GM12878 (cell line): ENCODE measurements around the gene BRAT1. TPM values are rescaled to one million over a fixed set of nuclear protein-coding genes. Genes with fewer than 3 reads are reported as not detected.

Source experiments
- BACH1 ChIP-seq: fragments of 450-650 bp; IDR thresholded peaks from 2 replicates; pipeline ENCODE4 v1.6.1; 2017; ENCODE audit warnings: mild to moderate bottlenecking, borderline replicate concordance
- CBFB ChIP-seq: IDR thresholded peaks from 2 replicates; pipeline ENCODE4 v1.6.1; 2016; ENCODE audit warnings: antibody characterized with exemption, low read depth
- CBX5 ChIP-seq: sonication (generic); IDR thresholded peaks from 2 replicates; pipeline ENCODE4 v1.6.1; 2016; ENCODE audit warnings: low read depth, moderate library complexity, mild to moderate bottlenecking, inconsistent platforms
- CREM ChIP-seq: IDR thresholded peaks from 2 replicates; pipeline ENCODE4 v1.6.1; 2014; ENCODE audit warnings: antibody characterized with exemption, low read depth
- ELK1 ChIP-seq: IDR thresholded peaks from 2 replicates; pipeline ENCODE4 v1.6.1; 2012; ENCODE audit warnings: low read depth, low read length, improper control_type of control experiment
- EZH2 ChIP-seq: IDR thresholded peaks from 2 replicates; pipeline ENCODE4 v1.6.1; 2012; ENCODE audit warnings: low read depth, mild to moderate bottlenecking, control low read depth, inconsistent platforms, low read length, borderline replicate concordance; ENCODE audit not compliant: control insufficient read depth
- GABPA ChIP-seq: IDR thresholded peaks from 2 replicates; pipeline ENCODE4 v1.6.1; 2014; ENCODE audit warnings: antibody characterized with exemption, low read depth, mild to moderate bottlenecking, inconsistent platforms
- HDAC2 ChIP-seq: fragments of 200-600 bp; sonication (generic); IDR thresholded peaks from 2 replicates; pipeline ENCODE4 v1.6.1; 2017
- IRF3 ChIP-seq: fragments of 450-650 bp; IDR thresholded peaks from 2 replicates; pipeline ENCODE4 v1.6.1; 2014; ENCODE audit warnings: mild to moderate bottlenecking
- IRF4 ChIP-seq: IDR thresholded peaks from 2 replicates; pipeline ENCODE4 v1.6.1; 2011; ENCODE audit warnings: low read depth, low read length
- JUND ChIP-seq: IDR thresholded peaks from 2 replicates; pipeline ENCODE4 v1.6.1; 2012; ENCODE audit warnings: low read depth, mild to moderate bottlenecking, low read length, improper control_type of control experiment, moderate library complexity
- KAT2A ChIP-seq: conservative IDR thresholded peaks from 2 replicates; pipeline ENCODE4 v1.6.1; 2011; ENCODE audit warnings: low read depth, low read length; ENCODE audit not compliant: control insufficient read depth
- LARP7 ChIP-seq: fragments of 450-650 bp; IDR thresholded peaks from 2 replicates; pipeline ENCODE4 v1.6.1; 2017; ENCODE audit warnings: mild to moderate bottlenecking
- MTA3 ChIP-seq: IDR thresholded peaks from 2 replicates; pipeline ENCODE4 v1.6.1; 2012; ENCODE audit warnings: low read length, inconsistent platforms, borderline replicate concordance
- NR2F1 ChIP-seq: fragments of 450-650 bp; conservative IDR thresholded peaks from 2 replicates; pipeline ENCODE4 v1.6.1; 2017; ENCODE audit warnings: mild to moderate bottlenecking
- PAX5 ChIP-seq: IDR thresholded peaks from 2 replicates; pipeline ENCODE4 v1.6.1; 2011; ENCODE audit warnings: low read depth, low read length, borderline replicate concordance
- RCOR1 ChIP-seq: conservative IDR thresholded peaks from 2 replicates; pipeline ENCODE4 v1.6.1; 2012; ENCODE audit warnings: low read depth, low read length, improper control_type of control experiment
- STAT1 ChIP-seq: fragments of 450-650 bp; conservative IDR thresholded peaks from 2 replicates; pipeline ENCODE4 v1.6.1; 2014; ENCODE audit warnings: antibody characterized with exemption, mild to moderate bottlenecking
- STAT3 ChIP-seq: IDR thresholded peaks from 2 replicates; pipeline ENCODE4 v1.6.1; 2011; ENCODE audit warnings: low read depth, low read length, improper control_type of control experiment
- YY1 ChIP-seq: IDR thresholded peaks from 2 replicates; pipeline ENCODE4 v1.6.1; 2011; ENCODE audit warnings: low read depth, mild to moderate bottlenecking, low read length
- ZBTB4 ChIP-seq: fragments of 450-650 bp; formaldehyde crosslinking; IDR thresholded peaks from 2 replicates; pipeline ENCODE4 v1.4.0; 2022; ENCODE audit warnings: mild to moderate bottlenecking, moderate library complexity
- ZNF592 ChIP-seq: fragments of 450-650 bp; IDR thresholded peaks from 2 replicates; pipeline ENCODE4 v1.6.1; 2017; ENCODE audit warnings: mild to moderate bottlenecking, moderate library complexity
- polyA plus RNA-seq, 11 experiments: library from polyadenylated mRNA; depleted of rRNA in 4 of 11; unstranded in 6 of 11; stranded (reverse) in 5 of 11; fragments of >200 nt; fragmentation: Nextera tagmentation in 4 of 11; fragmentation: Illumina TruSeq in 1 of 11; extraction: Ambion mirVana in 4 of 11; extraction: Trizol in 1 of 11; gene quantifications; 1 replicate in 1 of 11; 2 replicates in 10 of 11; pipeline versions ENCODE4 v1.2.1 to v1.2.3, GENCODE V29; 2011 to 2016; ENCODE audit warnings: inconsistent platforms in 2 of 11, missing spikeins in 2 of 11, low read depth in 1 of 11
- total RNA-seq, 4 experiments: library from RNA; depleted of rRNA in 3 of 4; stranded (reverse); fragments of >200 nt in 3 of 4; fragmentation: Illumina TruSeq in 1 of 4; extraction: Trizol in 1 of 4; gene quantifications; 2 replicates each; pipeline versions ENCODE4 v1.2.1 to v1.2.3, GENCODE V29; 2013 to 2021

The BRAT1 gene
- total and polyA plus RNA-seq, 10 of the 15 experiments (the other 5 are each of a cell fraction or from before 2014, with no cell fraction given), result 0.13 to 53.3 (median 16.0) TPM

- TF ChIP-seq ZNF592, result no peak
- no peak for TF ChIP-seq BACH1
- no peak; the same call in 1 of the 2 replicates for TF ChIP-seq GABPA
- peak; percentile 69 for TF ChIP-seq CREM
- no peak for TF ChIP-seq ELK1
- TF ChIP-seq LARP7, result no peak
- no peak for TF ChIP-seq JUND
- TF ChIP-seq ZBTB4, result no peak
- TF ChIP-seq HDAC2, result no peak
- TF ChIP-seq CBFB, result no peak
- no peak for TF ChIP-seq IRF3
- no peak for TF ChIP-seq CBX5
- TF ChIP-seq STAT1, result no peak
- no peak for TF ChIP-seq KAT2A
- TF ChIP-seq NR2F1, result peak; percentile 88
- peak; percentile 26; the same call in 1 of the 2 replicates for TF ChIP-seq YY1
- no peak for TF ChIP-seq RCOR1
- TF ChIP-seq EZH2, result no peak
- peak; percentile 28; the same call in 1 of the 2 replicates for TF ChIP-seq IRF4
- TF ChIP-seq PAX5, result peak; percentile 53; the same call in 1 of the 2 replicates
- no peak for TF ChIP-seq MTA3
- TF ChIP-seq STAT3, result no peak
These were observed 11.8 kb upstream of the BRAT1 start (continued) for GRCh38 chr7:2566890-2567678.
